A172 (cell line): Measurements from ENCODE around the gene DRD1. TPM values are rescaled to one million over a fixed set of nuclear protein-coding genes. Genes with fewer than 3 reads are reported as not detected.
"Not testable (repeated sequence)": the region's sequence is repeated elsewhere in the genome, so short reads cannot be mapped to it uniquely, and the experiment has no call there.

Experiments used
- DNase-seq: peaks from one replicate; pipeline ENCODE4 v3.0.0-alpha.2; 2015; ENCODE audit warnings: low spot score
- total RNA-seq: library from RNA; depleted of rRNA; stranded (reverse); fragments of >200 nt; shearing (Covaris generic); gene quantifications from 2 replicates; pipeline ENCODE4 v1.2.3, GENCODE V29; 2014; rRNA removed

Gene DRD1
- total RNA-seq, 1 experiment from 2014 or later: not detected

- no peak for DNase-seq
Measured at GRCh38 chr5:175427762-175428161, 16.2 kb downstream of the DRD1 start.

- DNase-seq: not testable (repeated sequence)
Measured at GRCh38 chr5:175424594-175424993, 19.4 kb downstream of the DRD1 start.

DNA sequence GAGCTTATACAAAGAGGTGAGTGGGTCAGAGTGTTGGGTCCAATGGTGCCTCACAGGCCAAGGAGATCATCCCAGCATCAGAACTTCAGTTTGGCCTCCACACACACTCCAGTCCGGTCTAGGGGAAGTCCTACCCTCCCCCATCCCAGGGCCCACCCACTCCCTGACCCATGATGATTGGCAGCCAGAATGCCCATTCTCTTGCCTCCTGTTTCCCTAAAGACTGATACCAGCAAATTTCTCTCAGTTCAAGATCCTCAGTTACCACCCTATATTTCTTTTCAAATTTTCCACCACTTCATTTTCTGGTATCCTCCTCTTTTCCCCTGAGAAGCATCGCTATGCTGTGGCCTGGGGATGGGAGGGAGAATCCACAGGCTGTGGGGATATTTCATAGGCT lies 21.9 kb downstream of the DRD1 start:
- DNase-seq: no peak

- no peak for DNase-seq
Measured at GRCh38 chr5:175420383-175420782, 23.6 kb downstream of the DRD1 start.

- DNase-seq: no peak
Measured at GRCh38 chr5:175418251-175418650, 25.7 kb downstream of the DRD1 start.

DNA sequence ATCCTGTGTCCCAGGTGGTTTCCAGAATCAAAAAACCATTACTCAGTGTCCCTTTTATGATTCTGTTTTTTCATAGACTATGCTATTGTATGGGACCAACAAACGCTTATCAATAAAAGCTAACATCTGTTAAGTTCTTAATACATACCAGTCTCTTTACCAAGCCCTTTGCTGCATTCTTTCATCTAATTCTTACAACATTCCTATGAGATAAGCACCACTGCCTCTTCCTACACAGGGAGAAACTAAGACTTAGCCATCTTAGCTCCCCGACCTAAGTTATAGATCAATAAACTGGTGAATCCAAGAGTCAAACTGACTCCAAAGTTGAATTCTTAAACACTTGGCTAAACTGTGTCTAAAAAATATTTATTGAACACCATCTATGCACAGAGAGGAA lies 26.6 kb downstream of the DRD1 start:
- DNase-seq: no peak

DNA sequence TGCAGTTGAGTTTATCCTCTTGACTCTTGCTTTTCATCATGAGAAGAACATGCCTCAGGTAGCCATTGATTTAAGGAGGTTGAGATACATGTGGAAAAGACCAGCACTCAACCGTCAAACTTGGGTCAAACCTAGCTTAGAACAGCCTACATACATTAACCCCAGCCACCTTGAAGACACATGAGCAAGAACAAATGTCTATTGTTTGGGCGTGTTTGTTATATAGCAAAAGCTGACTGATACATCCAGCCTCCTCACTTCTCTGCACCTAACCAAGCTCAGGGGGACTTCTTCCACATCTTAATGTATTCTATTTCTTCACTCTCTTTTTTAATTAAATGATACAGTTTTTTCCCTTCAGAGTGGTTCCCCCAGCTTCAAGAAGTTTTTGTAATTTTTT lies 28.7 kb downstream of the DRD1 start:
- no peak for DNase-seq

DNA sequence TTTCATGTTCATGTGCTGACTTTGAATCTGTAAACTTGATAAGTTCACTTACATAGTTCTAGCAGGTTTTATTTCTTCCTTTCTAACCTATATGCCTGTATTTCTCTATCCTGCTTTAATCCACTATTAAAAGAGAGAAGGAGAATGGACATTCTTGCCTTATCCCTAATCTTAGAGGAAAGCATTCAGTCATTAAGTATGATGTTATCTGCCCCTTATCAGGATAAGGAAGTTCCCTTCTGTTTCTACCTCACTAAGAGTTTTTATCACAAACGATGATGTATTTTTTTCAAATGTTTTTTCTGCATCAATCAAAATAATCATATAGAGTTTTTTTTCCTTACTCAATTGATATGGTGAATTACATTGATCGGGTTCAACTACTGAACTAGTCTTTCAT lies 33.1 kb downstream of the DRD1 start:
- no peak for DNase-seq

- DNase-seq: no peak
Measured at GRCh38 chr5:175406300-175406699, 37.7 kb downstream of the DRD1 start.

GRCh38 chr5:175397590-175398297 lies 46.2 kb downstream of the DRD1 start:
- not testable (repeated sequence) for DNase-seq

- DNase-seq: not testable (repeated sequence)
Measured at GRCh38 chr5:175395430-175395829, 48.6 kb downstream of the DRD1 start.

DNA sequence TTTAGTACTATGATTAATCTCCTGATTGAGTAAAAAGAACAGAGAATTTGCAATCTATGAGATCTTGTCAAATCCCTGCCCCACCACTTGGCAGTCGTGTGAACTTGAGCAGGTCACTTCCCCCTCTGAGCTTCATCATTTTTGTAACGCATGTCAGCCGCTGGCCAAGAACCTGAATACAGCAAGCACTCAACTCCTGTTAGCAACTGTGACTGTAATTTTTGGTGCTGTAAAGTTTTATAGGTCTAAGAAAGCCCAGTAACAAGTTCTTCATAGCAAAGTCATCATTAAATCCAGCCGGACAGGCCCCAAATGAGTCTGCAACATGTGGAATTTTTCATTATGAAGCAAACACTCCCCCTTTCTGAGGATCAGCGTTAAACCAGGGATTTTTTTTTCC lies 49.4 kb downstream of the DRD1 start:
- DNase-seq: no peak

DNA sequence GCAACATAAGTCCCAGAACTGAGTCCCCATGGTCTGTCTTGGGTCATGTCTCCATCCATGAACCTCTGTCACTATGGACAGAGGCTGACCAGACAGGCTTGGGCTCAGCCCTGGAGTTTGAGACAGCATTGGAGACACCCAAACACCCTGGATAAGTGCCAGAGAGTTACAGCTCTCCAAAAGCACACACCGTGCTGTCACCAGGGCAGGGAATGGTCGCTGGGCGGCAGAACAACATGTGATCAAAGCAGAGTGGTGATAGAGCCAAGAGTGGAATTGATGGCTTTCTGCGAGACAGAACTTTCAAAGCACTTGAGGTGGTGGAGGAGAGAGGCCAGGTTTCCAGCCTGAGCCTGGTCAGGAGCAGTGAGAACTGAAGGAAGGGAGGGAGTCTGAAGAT lies 50.1 kb downstream of the DRD1 start:
- no peak for DNase-seq

DNA sequence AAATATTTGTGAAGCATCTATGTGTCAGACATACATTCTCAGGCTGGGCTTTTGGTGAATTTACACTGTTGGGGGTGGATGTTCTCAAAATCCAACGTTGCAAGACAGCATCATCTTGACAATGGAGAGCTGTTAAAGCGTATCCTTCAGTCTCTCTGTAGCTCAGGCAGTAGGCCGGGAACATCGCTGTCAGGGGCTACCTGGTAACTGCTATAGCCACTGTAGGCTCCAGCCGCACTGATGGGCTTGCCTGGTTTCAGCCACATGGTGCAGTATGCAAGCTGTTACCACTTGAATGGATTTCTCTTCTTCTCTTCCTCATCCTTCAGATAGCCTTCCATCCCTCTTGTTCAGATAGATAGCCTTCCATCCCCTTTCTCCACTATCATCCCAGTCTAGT lies 51.7 kb downstream of the DRD1 start:
- no peak for DNase-seq

- DNase-seq: no peak
Measured at GRCh38 chr5:175390352-175391083, 53.5 kb downstream of the DRD1 start.

Other genes with a start within 250 kb of the DRD1 start
- 202 and 239 TPM in 2 replicates for gene SFXN1, start 34.4 kb upstream of the DRD1 start, total RNA-seq
- 0.46 and 0.88 TPM in 2 replicates for gene HRH2, start 213.9 kb upstream of the DRD1 start, total RNA-seq